Measurements from ENCODE around the gene POLR2F. TPM values are rescaled to one million over a fixed set of nuclear protein-coding genes. Genes with fewer than 3 reads are reported as not detected.

Gene POLR2F
- total RNA-seq, 1 experiment from 2014 or later: 111 TPM

DNA sequence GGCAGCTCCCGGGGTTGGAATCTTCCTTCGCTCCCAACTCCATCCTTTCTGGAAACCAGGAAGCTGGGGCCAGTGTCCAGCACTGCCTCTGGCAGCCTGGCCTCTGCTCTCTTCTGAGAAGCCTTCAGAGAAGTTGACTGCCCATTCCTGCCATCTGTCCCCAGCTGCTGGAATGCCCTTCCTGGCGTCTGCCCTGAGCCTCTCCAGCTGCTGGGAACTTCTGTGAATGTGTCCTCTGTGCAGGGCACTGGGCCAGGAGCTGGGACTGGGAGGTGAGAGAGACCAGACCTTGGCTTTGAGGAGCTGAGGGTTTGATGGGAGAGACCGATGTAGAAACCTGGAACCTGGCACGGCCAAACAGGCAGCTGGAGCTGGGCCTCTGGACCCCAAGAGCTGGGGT lies 36.8 kb downstream of the POLR2F start:
- Mint-ChIP-seq H3K9me3 (ENCODE audit: low read depth, unreplicated experiment) (no peaks in the 10 kb centered on the region), H3K27me3 (ENCODE audit: unreplicated experiment) (no peaks in the 10 kb centered on the region), H3K4me1 (ENCODE audit: low read depth, unreplicated experiment) (no peaks in the 10 kb centered on the region), H3K36me3 (ENCODE audit: insufficient read depth, unreplicated experiment) (no peaks in the 10 kb centered on the region), H3K27ac (ENCODE audit: unreplicated experiment) (no peak overlapping the region), H3K4me3 (ENCODE audit: low read depth, unreplicated experiment) (no peak overlapping the region)
- DNase-seq: no peak
- CTCF ChIA-PET: no interaction called here
- intact Hi-C loops (cut with micrococcal nuclease; ENCODE audit: unreplicated experiment): no loop called here
- no TSS peak for BruUV-seq (replicated peaks)
- TF ChIP-seq, protein P1, sequence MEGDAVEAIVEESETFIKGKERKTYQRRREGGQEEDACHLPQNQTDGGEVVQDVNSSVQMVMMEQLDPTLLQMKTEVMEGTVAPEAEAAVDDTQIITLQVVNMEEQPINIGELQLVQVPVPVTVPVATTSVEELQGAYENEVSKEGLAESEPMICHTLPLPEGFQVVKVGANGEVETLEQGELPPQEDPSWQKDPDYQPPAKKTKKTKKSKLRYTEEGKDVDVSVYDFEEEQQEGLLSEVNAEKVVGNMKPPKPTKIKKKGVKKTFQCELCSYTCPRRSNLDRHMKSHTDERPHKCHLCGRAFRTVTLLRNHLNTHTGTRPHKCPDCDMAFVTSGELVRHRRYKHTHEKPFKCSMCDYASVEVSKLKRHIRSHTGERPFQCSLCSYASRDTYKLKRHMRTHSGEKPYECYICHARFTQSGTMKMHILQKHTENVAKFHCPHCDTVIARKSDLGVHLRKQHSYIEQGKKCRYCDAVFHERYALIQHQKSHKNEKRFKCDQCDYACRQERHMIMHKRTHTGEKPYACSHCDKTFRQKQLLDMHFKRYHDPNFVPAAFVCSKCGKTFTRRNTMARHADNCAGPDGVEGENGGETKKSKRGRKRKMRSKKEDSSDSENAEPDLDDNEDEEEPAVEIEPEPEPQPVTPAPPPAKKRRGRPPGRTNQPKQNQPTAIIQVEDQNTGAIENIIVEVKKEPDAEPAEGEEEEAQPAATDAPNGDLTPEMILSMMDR (IDR thresholded peaks at IDR 0.05; ENCODE audit: unreplicated experiment): no peak

DNA sequence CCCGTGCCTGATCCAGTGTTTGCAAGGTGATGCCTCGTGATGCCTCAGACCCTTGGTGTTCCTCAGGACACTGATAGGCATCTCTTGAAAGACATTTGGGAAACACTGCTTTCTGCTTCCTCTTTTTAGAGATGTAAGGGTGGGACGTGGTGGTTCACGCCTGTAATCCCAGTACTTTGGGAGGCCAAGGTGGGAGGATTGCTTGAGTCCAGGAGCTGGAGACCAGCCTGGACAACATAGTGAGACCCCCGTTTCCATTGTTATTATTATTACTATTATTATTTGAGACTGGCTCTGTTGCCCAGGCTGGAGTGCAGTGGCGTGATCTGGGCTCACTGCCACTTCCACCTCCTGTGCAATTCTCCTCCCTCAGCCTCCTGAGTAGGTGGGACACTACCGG lies 37.4 kb downstream of the POLR2F start:
- intact Hi-C loops (cut with micrococcal nuclease; ENCODE audit: unreplicated experiment): no loop called here
- Mint-ChIP-seq H3K9me3 (ENCODE audit: low read depth, unreplicated experiment) (no peaks in the 10 kb centered on the region), H3K36me3 (ENCODE audit: insufficient read depth, unreplicated experiment) (no peaks in the 10 kb centered on the region), H3K27ac (ENCODE audit: unreplicated experiment) (no peak overlapping the region), H3K4me1 (ENCODE audit: low read depth, unreplicated experiment) (no peaks in the 10 kb centered on the region), H3K27me3 (ENCODE audit: unreplicated experiment) (no peaks in the 10 kb centered on the region), H3K4me3 (ENCODE audit: low read depth, unreplicated experiment) (no peak overlapping the region)
- TF ChIP-seq, protein P1 (IDR thresholded peaks at IDR 0.05; ENCODE audit: unreplicated experiment): no peak
- no TSS peak for BruUV-seq (replicated peaks)
- DNase-seq: no peak
- CTCF ChIA-PET: no interaction called here

DNA sequence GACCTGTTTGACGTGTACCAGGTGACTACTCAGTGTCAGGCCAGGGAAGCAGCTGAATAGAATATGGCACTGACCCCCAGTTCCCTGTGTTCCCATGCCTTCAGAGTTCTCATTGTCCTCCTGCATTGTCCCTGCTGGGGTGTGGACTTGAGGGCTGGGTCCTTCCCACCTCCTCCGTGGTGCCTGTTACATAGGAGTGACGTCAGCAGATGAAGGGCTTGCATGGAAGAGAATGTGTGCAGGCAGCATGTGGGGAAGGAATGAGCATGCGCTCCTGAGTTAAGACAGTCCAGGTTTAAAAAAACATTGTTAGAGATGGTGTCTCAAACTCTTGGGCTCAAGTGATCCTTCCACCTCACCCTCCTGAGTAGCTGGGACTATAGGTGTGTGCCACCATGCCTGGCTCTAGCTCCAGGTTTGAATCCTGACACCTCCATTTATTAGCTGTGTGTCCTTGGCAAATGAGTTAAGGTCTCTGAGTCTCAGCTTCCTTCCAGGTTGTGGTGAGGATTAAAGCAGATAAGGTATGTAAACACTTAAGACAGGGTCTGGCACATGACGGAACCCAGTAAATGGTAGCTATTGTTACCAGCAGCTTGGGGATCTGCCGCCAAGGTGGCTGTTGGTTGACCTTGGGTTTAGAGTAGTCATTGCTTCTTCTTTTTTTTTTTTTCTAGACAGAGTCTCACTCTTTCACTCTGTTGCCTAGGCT lies 38.4 kb downstream of the POLR2F start:
- TF ChIP-seq, protein P1 (IDR thresholded peaks at IDR 0.05; ENCODE audit: unreplicated experiment): no peak
- no TSS peak for BruUV-seq (replicated peaks)
- Mint-ChIP-seq H3K9me3 (ENCODE audit: low read depth, unreplicated experiment) (no peaks in the 10 kb centered on the region), H3K36me3 (ENCODE audit: insufficient read depth, unreplicated experiment) (no peaks in the 10 kb centered on the region), H3K27ac (ENCODE audit: unreplicated experiment) (no peak overlapping the region), H3K4me1 (ENCODE audit: low read depth, unreplicated experiment) (peaks cover 7% of the 10 kb centered on the region), H3K4me3 (ENCODE audit: low read depth, unreplicated experiment) (no peak overlapping the region), H3K27me3 (ENCODE audit: unreplicated experiment) (no peaks in the 10 kb centered on the region)
- intact Hi-C loops (cut with micrococcal nuclease; ENCODE audit: unreplicated experiment): no loop called here
- DNase-seq: no peak
- CTCF ChIA-PET: interaction anchor here (1.3 kb wide), 1 partner anchor 60 kb away, joined by 3 read pairs; no protein-coding TSS in a partner anchor

DNA sequence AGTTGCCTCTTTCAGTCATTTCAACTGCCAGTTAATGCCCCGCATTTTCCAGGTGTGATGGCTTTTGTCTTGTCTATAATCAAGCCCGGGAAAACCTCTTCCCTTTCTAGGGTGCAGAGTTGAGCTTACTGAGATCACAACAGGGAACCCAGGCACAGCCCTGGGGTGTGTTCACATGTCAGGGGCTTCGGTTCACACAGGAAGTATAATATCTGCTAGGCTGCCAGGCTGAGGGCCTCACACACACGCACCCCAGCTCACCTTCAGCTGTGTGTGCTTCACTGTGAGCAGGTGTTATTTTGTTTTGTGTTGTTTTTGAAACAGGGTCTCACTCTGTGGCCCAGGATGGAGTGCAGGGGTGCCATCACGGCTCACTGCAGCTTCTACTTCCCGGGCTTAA lies 40.5 kb downstream of the POLR2F start:
- CTCF ChIA-PET: no interaction called here
- peaks cover 3% of the 10 kb centered on the region for H3K36me3 Mint-ChIP-seq (ENCODE audit: insufficient read depth, unreplicated experiment)

More for the DNA sequence above, 40.5 kb downstream of the POLR2F start:
- no peak overlapping the region for H3K4me3 Mint-ChIP-seq (ENCODE audit: low read depth, unreplicated experiment)
- TF ChIP-seq, protein P1 (IDR thresholded peaks at IDR 0.05; ENCODE audit: unreplicated experiment): no peak
- no peak for DNase-seq
- peaks cover 24% of the 10 kb centered on the region for H3K4me1 Mint-ChIP-seq (ENCODE audit: low read depth, unreplicated experiment)
- H3K27ac Mint-ChIP-seq (ENCODE audit: unreplicated experiment): no peak overlapping the region
- no peaks in the 10 kb centered on the region for H3K27me3 Mint-ChIP-seq (ENCODE audit: unreplicated experiment)
- H3K9me3 Mint-ChIP-seq (ENCODE audit: low read depth, unreplicated experiment): no peaks in the 10 kb centered on the region
- intact Hi-C loops (cut with micrococcal nuclease; ENCODE audit: unreplicated experiment): no loop called here
- BruUV-seq (replicated peaks): no TSS peak
